Measurements from ENCODE around the gene ELF4. TPM values are rescaled to one million over a fixed set of nuclear protein-coding genes. Genes with fewer than 3 reads are reported as not detected.
A peak's percentile ranks its signal among the peaks of the same experiment; 100 is the strongest.

ELF4 gene
- total and polyA plus RNA-seq, 2 donors (not counting 1 experiment from before 2014, with no cell fraction given): 9.9 to 13.7 TPM

GRCh38 chrX:130111220-130112154, 1.2 kb upstream of the ELF4 start:
- no peaks in the 10 kb centered on the region for H3K27me3 ChIP-seq (ENCODE audit: control insufficient read depth, insufficient read depth, low read length)
- H3K4me1 ChIP-seq (ENCODE audit: control insufficient read depth, extremely low read depth, insufficient read depth, low read length): no peaks in the 10 kb centered on the region
- H3K79me2 ChIP-seq (ENCODE audit: control insufficient read depth, insufficient read depth, low read length): peaks cover 27% of the 10 kb centered on the region
- H3K9ac ChIP-seq (ENCODE audit: insufficient read depth, low read length): peak overlapping the region; percentile 46
- TF ChIP-seq EZH2 (IDR thresholded peaks at IDR 0.05; ENCODE audit: low read length, missing control alignments): no peak
- TF ChIP-seq CTCF (conservative IDR thresholded peaks at IDR 0.05 in 1 of 2, IDR thresholded peaks at IDR 0.05 in 1 of 2; ENCODE audit: low read depth in 1 of 2, low read length in 2 of 2): no peak
- DNase-seq (ENCODE audit: low read depth in 2 of 2): no peak
- peak overlapping the region in 1 of 4 experiments; percentile 37 for H3K4me3 ChIP-seq (replicated peaks in 1 of 4; ENCODE audit: control extremely low read depth in 1 of 4, insufficient read depth in 1 of 4, low read depth in 3 of 4, low read length in 4 of 4)
- H3K9me3 ChIP-seq (ENCODE audit: control insufficient read depth, insufficient read depth, low read depth, low read length): no peaks in the 10 kb centered on the region
- H3K4me2 ChIP-seq (ENCODE audit: extremely low read depth, insufficient read depth, low read length): peak overlapping the region; percentile 35
- no peaks in the 10 kb centered on the region for H3K36me3 ChIP-seq (ENCODE audit: control insufficient read depth, insufficient read depth, low read length)
- no peak overlapping the region for H2AFZ ChIP-seq (ENCODE audit: low read length)
- no peaks in the 10 kb centered on the region for H4K20me1 ChIP-seq (ENCODE audit: control insufficient read depth, extremely low read depth, insufficient read depth, low read length)
- no peak overlapping the region for H3K27ac ChIP-seq (ENCODE audit: insufficient read depth, low read length)

- peak overlapping the region; percentile 6 for H3K4me2 ChIP-seq (ENCODE audit: extremely low read depth, insufficient read depth, low read length)
- H4K20me1 ChIP-seq (ENCODE audit: control insufficient read depth, extremely low read depth, insufficient read depth, low read length): no peaks in the 10 kb centered on the region
- peak overlapping the region; percentile 82 for H3K27ac ChIP-seq (ENCODE audit: insufficient read depth, low read length)
- H3K27me3 ChIP-seq (ENCODE audit: control insufficient read depth, insufficient read depth, low read length): no peaks in the 10 kb centered on the region
- TF ChIP-seq EZH2 (IDR thresholded peaks at IDR 0.05; ENCODE audit: low read length, missing control alignments) (no peak), CTCF (conservative IDR thresholded peaks at IDR 0.05 in 1 of 2, IDR thresholded peaks at IDR 0.05 in 1 of 2; ENCODE audit: low read depth in 1 of 2, low read length in 2 of 2) (no peak)
- H3K79me2 ChIP-seq (ENCODE audit: control insufficient read depth, insufficient read depth, low read length): peaks cover 35% of the 10 kb centered on the region
- no peaks in the 10 kb centered on the region for H3K36me3 ChIP-seq (ENCODE audit: control insufficient read depth, insufficient read depth, low read length)
- no peak overlapping the region for H2AFZ ChIP-seq (ENCODE audit: low read length)
- peak in 1 of 2 donors; percentile 43 for DNase-seq (ENCODE audit: low read depth in 2 of 2)
- peak overlapping the region; percentile 46 to 69 (median 56) for H3K4me3 ChIP-seq (replicated peaks in 1 of 4; ENCODE audit: control extremely low read depth in 1 of 4, insufficient read depth in 1 of 4, low read depth in 3 of 4, low read length in 4 of 4)
- no peaks in the 10 kb centered on the region for H3K9me3 ChIP-seq (ENCODE audit: control insufficient read depth, insufficient read depth, low read depth, low read length)
- H3K4me1 ChIP-seq (ENCODE audit: control insufficient read depth, extremely low read depth, insufficient read depth, low read length): no peaks in the 10 kb centered on the region
- peak overlapping the region; percentile 83 for H3K9ac ChIP-seq (ENCODE audit: insufficient read depth, low read length)
Measured at GRCh38 chrX:130109429-130110378, 593 bp downstream of the ELF4 start.
